PC-9 (cell line): ENCODE results near the gene MAP1A. TPM values are rescaled to one million over a fixed set of nuclear protein-coding genes. Genes with fewer than 3 reads are reported as not detected.

Experiments
- BruUV-seq: library from RNA; stranded (reverse); fragments of 400-500 nt; replicated peaks from 2 replicates; lab custom pipeline; 2021; lab: Mats Ljungman, UMichigan
- CTCF ChIA-PET: fragments of 300-600 bp; sonication (Branson Sonifier 250); formaldehyde crosslinking; loops from one replicate; lab custom pipeline; 2022; ENCODE audit warnings: antibody characterized with exemption; lab: Charles Lee
- POLR2A ChIA-PET: fragments of 300-600 bp; sonication (Branson Sonifier 250); formaldehyde crosslinking; loops from one replicate; lab custom pipeline; 2022; ENCODE audit warnings: antibody characterized with exemption; ENCODE audit not compliant: unreplicated experiment; lab: Charles Lee
- DNase-seq, 2 experiments: peaks; one replicate each; pipeline versions ENCODE4 v3.0.0 to v3.0.0-alpha.2; 2015 to 2022; ENCODE audit warnings: mixed read lengths in 1 of 2
- H2AFZ ChIP-seq: fragments of 200-600 bp; sonication (generic); 2 replicates; pipeline ENCODE4 v1.8.1; 2017; ENCODE audit warnings: antibody characterized with exemption
- H3F3A ChIP-seq: fragments of 200-600 bp; sonication (generic); 2 replicates; pipeline ENCODE4 v1.8.1; 2017; ENCODE audit warnings: antibody characterized with exemption, mild to moderate bottlenecking, low read depth; ENCODE audit not compliant: insufficient read depth
- H3K27ac ChIP-seq: fragments of 200-600 bp; sonication (generic); 2 replicates; pipeline ENCODE4 v1.6.1; 2016; ENCODE audit warnings: mixed run types
- H3K27me3 ChIP-seq: fragments of 200-600 bp; sonication (generic); 2 replicates; pipeline ENCODE4 v1.6.1; 2016; ENCODE audit warnings: low read depth, mixed run types; ENCODE audit not compliant: insufficient read depth
- H3K36me3 ChIP-seq: fragments of 200-600 bp; sonication (generic); 2 replicates; pipeline ENCODE4 v1.6.1; 2016; ENCODE audit warnings: low read depth, mixed run types
- H3K4me1 ChIP-seq: fragments of 200-600 bp; sonication (generic); replicated peaks from 2 replicates; pipeline ENCODE4 v1.6.1; 2016; ENCODE audit warnings: mixed run types; ENCODE audit not compliant: insufficient read depth
- H3K4me2 ChIP-seq: fragments of 200-600 bp; sonication (generic); 2 replicates; pipeline ENCODE4 v1.6.1; 2017; ENCODE audit warnings: mixed run types
- H3K4me3 ChIP-seq: fragments of 200-600 bp; sonication (generic); 2 replicates; pipeline ENCODE4 v1.6.1; 2016; ENCODE audit warnings: mixed run types
- H3K79me2 ChIP-seq: fragments of 200-600 bp; sonication (generic); 2 replicates; pipeline ENCODE4 v1.6.1; 2017; ENCODE audit warnings: low read depth, mixed run types
- H3K9me2 ChIP-seq: fragments of 200-600 bp; sonication (generic); 2 replicates; pipeline ENCODE4 v1.8.1; 2017; ENCODE audit warnings: mild to moderate bottlenecking; ENCODE audit not compliant: insufficient read depth
- H3K9me3 ChIP-seq: fragments of 200-600 bp; sonication (generic); 2 replicates; pipeline ENCODE4 v1.8.1; 2016; ENCODE audit warnings: low read depth; ENCODE audit not compliant: insufficient read depth
- H4K20me1 ChIP-seq: fragments of 200-600 bp; sonication (generic); 2 replicates; pipeline ENCODE4 v1.8.1; 2017; ENCODE audit not compliant: insufficient read depth
- CTCF ChIP-seq: fragments of 200-600 bp; sonication (generic); conservative IDR thresholded peaks from 2 replicates; pipeline ENCODE4 v1.6.1; 2017; ENCODE audit warnings: mixed run types, antibody characterized with exemption, mild to moderate bottlenecking, moderate library complexity
- EZH2 ChIP-seq: fragments of 200-600 bp; sonication (generic); IDR thresholded peaks from 2 replicates; pipeline ENCODE4 v1.8.0; 2017; ENCODE audit warnings: antibody characterized with exemption, low read depth
- intact Hi-C: fragments of 100-400 bp; cut with micrococcal nuclease; formaldehyde crosslinking; loops from one replicate; pipeline ENCODE4 v1.10.0; 2022; ENCODE audit not compliant: unreplicated experiment
- total RNA-seq: library from RNA; stranded (reverse); gene quantifications from 2 replicates; pipeline ENCODE4 v1.2.3, GENCODE V29; 2021

MAP1A gene
- total RNA-seq, 1 experiment from 2014 or later: 2.1 TPM

- POLR2A ChIA-PET: no interaction called here
- Histone ChIP-seq H3K4me3 (no peak overlapping the region), H3K27me3 (peaks cover 15% of the 10 kb centered on the region), H3K9me3 (no peaks in the 10 kb centered on the region), H3K9me2 (no peaks in the 10 kb centered on the region), H4K20me1 (no peaks in the 10 kb centered on the region), H3K27ac (no peak overlapping the region), H3K4me2 (no peak overlapping the region), H3K36me3 (no peaks in the 10 kb centered on the region), H3F3A (no peaks in the 10 kb centered on the region), H2AFZ (no peak overlapping the region), H3K4me1 (no peaks in the 10 kb centered on the region; the same call in 1 of the 2 replicates), H3K79me2 (no peaks in the 10 kb centered on the region)
- DNase-seq: no peak
- intact Hi-C loops: no loop called here
- no TSS peak for BruUV-seq
- CTCF ChIA-PET: interaction anchor here (0.6 kb wide), 2 partner anchors 39 to 228 kb away, joined by 3 to 8 read pairs; no protein-coding TSS in a partner anchor
- TF ChIP-seq EZH2 (no peak), CTCF (no peak)
Measured at GRCh38 chr15:43526261-43526930, 9.0 kb downstream of the MAP1A start.

DNA sequence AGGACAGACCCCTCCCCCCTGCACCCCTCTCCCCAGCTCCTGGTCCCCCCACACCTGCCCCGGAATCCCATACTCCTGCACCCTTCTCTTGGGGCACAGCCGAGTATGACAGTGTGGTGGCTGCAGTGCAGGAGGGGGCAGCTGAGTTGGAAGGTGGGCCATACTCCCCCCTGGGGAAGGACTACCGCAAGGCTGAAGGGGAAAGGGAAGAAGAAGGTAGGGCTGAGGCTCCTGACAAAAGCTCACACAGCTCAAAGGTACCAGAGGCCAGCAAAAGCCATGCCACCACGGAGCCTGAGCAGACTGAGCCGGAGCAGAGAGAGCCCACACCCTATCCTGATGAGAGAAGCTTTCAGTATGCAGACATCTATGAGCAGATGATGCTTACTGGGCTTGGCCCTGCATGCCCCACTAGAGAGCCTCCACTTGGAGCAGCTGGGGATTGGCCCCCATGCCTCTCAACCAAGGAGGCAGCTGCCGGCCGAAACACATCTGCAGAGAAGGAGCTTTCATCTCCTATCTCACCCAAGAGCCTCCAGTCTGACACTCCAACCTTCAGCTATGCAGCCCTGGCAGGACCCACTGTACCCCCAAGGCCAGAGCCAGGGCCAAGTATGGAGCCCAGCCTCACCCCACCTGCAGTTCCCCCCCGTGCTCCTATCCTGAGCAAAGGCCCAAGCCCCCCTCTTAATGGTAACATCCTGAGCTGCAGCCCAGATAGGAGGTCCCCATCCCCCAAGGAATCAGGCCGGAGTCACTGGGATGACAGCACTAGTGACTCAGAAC is 9.8 kb downstream of the MAP1A start:
- H3K4me2 ChIP-seq: no peak overlapping the region
- H3K36me3 ChIP-seq: no peaks in the 10 kb centered on the region
- ChIA-PET POLR2A (no interaction called here), CTCF (interaction anchor here (0.6 kb wide), 1 partner anchor 8 kb away, joined by 6 read pairs; no protein-coding TSS in a partner anchor)
- no TSS peak for BruUV-seq
- H4K20me1 ChIP-seq: no peaks in the 10 kb centered on the region
- no peak for DNase-seq
- H3K9me3 ChIP-seq: no peaks in the 10 kb centered on the region
- no peaks in the 10 kb centered on the region for H3K79me2 ChIP-seq
- no peak overlapping the region for H3K4me3 ChIP-seq
- TF ChIP-seq CTCF: no peak
- TF ChIP-seq EZH2: no peak
- no peaks in the 10 kb centered on the region for H3F3A ChIP-seq
- no peaks in the 10 kb centered on the region for H3K9me2 ChIP-seq
- H3K27ac ChIP-seq: no peak overlapping the region
- intact Hi-C loops: no loop called here
- no peaks in the 10 kb centered on the region; the same call in 1 of the 2 replicates for H3K4me1 ChIP-seq
- H3K27me3 ChIP-seq: peaks cover 14% of the 10 kb centered on the region
- H2AFZ ChIP-seq: no peak overlapping the region

GRCh38 chr15:43527802-43528541 is 10.6 kb downstream of the MAP1A start:
- no peaks in the 10 kb centered on the region for H3K36me3 ChIP-seq
- ChIA-PET POLR2A (interaction anchor here (0.7 kb wide), 1 partner anchor 274 kb away, joined by 4 read pairs; no protein-coding TSS in a partner anchor), CTCF (interaction anchor here (0.6 kb wide), 1 partner anchor 9 kb away, joined by 6 read pairs; no protein-coding TSS in a partner anchor)
- DNase-seq: no peak
- H4K20me1 ChIP-seq: no peaks in the 10 kb centered on the region
- H3K79me2 ChIP-seq: no peaks in the 10 kb centered on the region
- H3F3A ChIP-seq: no peaks in the 10 kb centered on the region
- no peaks in the 10 kb centered on the region; the same call in 1 of the 2 replicates for H3K4me1 ChIP-seq
- H2AFZ ChIP-seq: no peak overlapping the region
- no peak overlapping the region for H3K4me3 ChIP-seq
- TF ChIP-seq CTCF: no peak
- TF ChIP-seq EZH2: no peak
- H3K9me2 ChIP-seq: no peaks in the 10 kb centered on the region
- BruUV-seq: no TSS peak
- no peaks in the 10 kb centered on the region for H3K9me3 ChIP-seq
- peaks cover 11% of the 10 kb centered on the region for H3K27me3 ChIP-seq
- no peak overlapping the region for H3K4me2 ChIP-seq
- intact Hi-C loops: no loop called here
- H3K27ac ChIP-seq: no peak overlapping the region
